HCEC 1CT (cell line): ENCODE results near the gene CHD9NB.

ENCODE experiments used
- DNase-seq: peaks from one replicate; pipeline ENCODE4 v3.0.0-alpha.2; 2017

Gene CHD9NB

DNA sequence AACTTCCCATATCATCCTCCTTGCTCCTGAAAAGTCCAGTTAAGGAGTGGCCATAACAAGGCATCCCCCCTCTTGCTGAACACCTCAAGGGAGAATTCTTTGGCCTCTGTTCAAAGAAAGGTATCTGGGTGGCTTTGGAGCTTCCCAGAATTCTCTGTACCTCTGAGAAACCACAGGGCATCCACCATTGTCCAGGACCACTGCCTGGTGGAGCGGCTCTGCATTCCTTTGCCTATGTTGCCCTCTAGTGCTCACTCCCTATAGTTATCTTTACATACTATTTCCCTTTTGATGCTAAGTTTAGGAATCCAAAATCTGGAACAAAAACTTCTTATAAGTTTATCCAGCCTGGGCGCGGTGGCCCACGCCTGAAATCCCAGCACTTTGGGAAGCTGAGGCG, 30.3 kb downstream of the CHD9NB start:
- DNase-seq = peak; percentile 36

DNA sequence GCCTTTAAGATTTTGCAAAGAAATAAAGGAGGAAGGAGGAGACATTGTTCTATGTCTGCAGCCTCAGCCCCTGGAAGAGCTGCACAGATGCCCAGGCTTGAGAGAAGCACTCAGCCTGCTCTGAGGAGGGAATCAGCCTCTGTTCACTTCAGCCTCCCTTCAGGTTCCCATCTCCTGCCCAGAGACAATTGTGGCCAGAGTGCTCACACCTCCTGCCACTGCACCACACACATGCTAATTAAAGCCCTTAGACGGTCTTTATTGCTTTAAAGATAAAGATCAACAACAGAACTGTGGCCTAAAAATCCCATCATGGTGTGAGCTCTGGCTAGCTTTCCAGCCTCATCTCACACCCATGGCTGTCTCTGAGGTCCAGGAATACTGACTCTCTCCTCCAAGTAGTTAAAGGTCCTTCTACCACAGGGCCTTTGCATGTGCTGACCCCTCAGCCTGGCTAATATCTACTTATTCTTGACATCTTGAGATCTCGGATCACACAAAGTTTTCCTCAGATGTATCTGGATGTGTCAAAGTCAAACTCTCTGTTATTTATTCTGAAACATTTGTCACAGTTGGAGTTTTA, 33.8 kb downstream of the CHD9NB start:
- no peak for DNase-seq

GRCh38 chr16:53014287-53014686, 38.4 kb downstream of the CHD9NB start:
- DNase-seq = no peak

DNA sequence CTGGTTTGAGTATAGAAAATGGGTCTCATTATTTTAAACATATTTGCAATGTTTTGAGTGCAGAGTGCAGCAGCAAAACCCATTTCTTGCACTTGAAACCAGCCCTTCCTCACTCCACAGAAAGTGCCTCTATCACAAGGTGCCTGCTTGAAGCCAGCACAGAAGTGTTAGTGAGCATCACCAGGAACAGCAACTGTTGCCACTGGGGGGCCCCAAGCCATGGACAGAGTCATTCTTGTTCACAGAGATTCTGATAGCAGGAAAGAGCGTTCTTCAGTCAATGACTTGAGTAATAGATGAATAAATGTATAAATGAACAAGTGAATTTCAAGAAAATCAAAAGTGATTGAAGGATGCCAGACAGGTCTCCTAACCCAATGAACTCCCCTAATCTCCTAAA, 45.6 kb downstream of the CHD9NB start:
- DNase-seq = no peak

- no peak for DNase-seq
Observed at GRCh38 chr16:52997922-52998321, 54.8 kb downstream of the CHD9NB start.

DNA sequence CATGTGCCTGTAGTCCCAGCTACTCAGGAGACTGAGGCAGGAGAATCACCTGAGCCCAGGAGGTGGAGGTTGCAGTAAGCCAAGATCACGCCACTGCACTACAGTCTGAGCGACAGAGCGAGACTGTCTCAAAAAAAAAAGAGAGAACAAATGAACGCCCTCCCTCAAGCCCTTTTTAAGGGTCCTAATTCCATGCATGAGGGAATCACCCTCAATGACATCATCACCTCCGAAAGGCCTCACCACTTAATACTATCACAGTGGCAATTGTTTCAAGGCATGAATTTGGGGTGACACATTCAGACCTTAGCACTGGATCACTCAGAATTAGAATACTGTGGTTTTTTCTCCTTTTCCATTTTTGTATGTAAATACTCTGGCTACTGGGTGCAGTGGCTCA, 57.8 kb downstream of the CHD9NB start:
- DNase-seq = no peak

GRCh38 chr16:52993179-52993578, 59.5 kb downstream of the CHD9NB start:
- no peak for DNase-seq

- DNase-seq = no peak
Observed at GRCh38 chr16:52991572-52991971, 61.1 kb downstream of the CHD9NB start.
